Gastroesophageal sphincter (tissue), 4 donors: Measurements from ENCODE around the gene CSF2RB. TPM values are rescaled to one million over a fixed set of nuclear protein-coding genes. Genes with fewer than 3 reads are reported as not detected.

Experiments
- ATAC-seq: fragments of 150-250 bp; one replicate; pipeline ENCODE4 v1.9.1; 2016; ENCODE audit warnings: mild to moderate bottlenecking, moderate library complexity
- H3K27ac ChIP-seq, 4 donors: fragments of 200-600 bp; sonication (generic) in 3 of 4; 1 replicate in 3 of 4; 2 replicates in 1 of 4; pipeline ENCODE4 v1.5.1; 2016 to 2019
- H3K27me3 ChIP-seq: fragments of 200-600 bp; sonication (generic); one replicate; pipeline ENCODE4 v1.5.1; 2019
- H3K36me3 ChIP-seq, 2 donors: fragments of 200-600 bp; sonication (generic); one replicate each; pipeline ENCODE4 v1.5.1; 2019; ENCODE audit warnings: control low read depth in 1 of 2
- H3K4me1 ChIP-seq, 3 donors: fragments of 200-600 bp; sonication (generic); 1 replicate in 2 of 3; 2 replicates in 1 of 3; pipeline ENCODE4 v1.5.1; 2016 to 2019; ENCODE audit warnings: control low read depth in 2 of 3
- H3K4me3 ChIP-seq, 2 donors: fragments of 200-600 bp; sonication (generic); one replicate each; pipeline ENCODE4 v1.5.1; 2019; ENCODE audit warnings: mild to moderate bottlenecking in 1 of 2, moderate library complexity in 1 of 2
- H3K9me3 ChIP-seq, 3 donors: fragments of 200-600 bp; sonication (generic); one replicate each; pipeline ENCODE4 v1.5.1; 2017 to 2019; ENCODE audit warnings: control low read depth in 2 of 3
- CTCF ChIP-seq, 4 experiments: fragments of 200-600 bp in 2 of 4; fragments of 450-650 bp in 2 of 4; sonication (generic) in 1 of 4; IDR thresholded peaks; one replicate each; pipeline ENCODE4 v1.5.1; 2017 to 2019; ENCODE audit warnings: antibody characterized with exemption in 4 of 4, mild to moderate bottlenecking in 2 of 4, moderate library complexity in 2 of 4
- EP300 ChIP-seq: sonication (generic); formaldehyde crosslinking; IDR thresholded peaks from one replicate; pipeline ENCODE4 v1.6.1; 2017; ENCODE audit warnings: antibody characterized with exemption, mild to moderate bottlenecking
- POLR2A ChIP-seq, 2 donors: fragments of 450-650 bp; IDR thresholded peaks; one replicate each; pipeline ENCODE4 v1.6.1; 2017; ENCODE audit warnings: antibody characterized with exemption in 2 of 2, mild to moderate bottlenecking in 2 of 2, moderate library complexity in 1 of 2
- POLR2AphosphoS5 ChIP-seq: sonication (generic); formaldehyde crosslinking; IDR thresholded peaks from one replicate; pipeline ENCODE4 v1.6.1; 2017; ENCODE audit warnings: antibody characterized with exemption
- WGBS, 2 donors: methylation state at CpG; one replicate each; pipeline ENCODE4 v1.1.5; 2018; ENCODE audit warnings: low coverage in 1 of 2; 5-methylcytosine and 5-hydroxymethylcytosine counted together
- total RNA-seq, 4 donors: library from RNA; depleted of rRNA; stranded (reverse); fragments of >200 nt; gene quantifications; one replicate each; pipeline ENCODE4 v1.1.0, GENCODE V29; 2016

The CSF2RB gene
- total RNA-seq, 4 donors from 2014 or later = 1.4 to 12.0 (median 4.0) TPM

- TF ChIP-seq POLR2A (IDR thresholded peaks at IDR 0.05) = no peak
- TF ChIP-seq CTCF (IDR thresholded peaks at IDR 0.05) = no peak
- TF ChIP-seq POLR2AphosphoS5 = no peak
- no peak for TF ChIP-seq EP300
- Histone ChIP-seq H3K27ac (no peak overlapping the region), H3K4me1 (no peaks in the 10 kb centered on the region), H3K27me3 (peaks cover 32% of the 10 kb centered on the region), H3K4me3 (no peak overlapping the region), H3K36me3 (no peaks in the 10 kb centered on the region), H3K9me3 (peaks cover 0 to 19% (median 0%) of the 10 kb centered on the region in 3 donors)
- WGBS, 2 donors = 85 to 87% methylated on average over 4 of the region's 4 CpGs
- no peak for ATAC-seq
Observed at GRCh38 chr22:36886016-36886415, 27.4 kb upstream of the CSF2RB start.

GRCh38 chr22:36887162-36887561 is 26.3 kb upstream of the CSF2RB start:
- Histone ChIP-seq H3K36me3 (no peaks in the 10 kb centered on the region), H3K4me1 (no peaks in the 10 kb centered on the region), H3K27ac (no peak overlapping the region), H3K4me3 (no peak overlapping the region), H3K9me3 (peaks cover 0 to 8% (median 0%) of the 10 kb centered on the region in 3 donors), H3K27me3 (peaks cover 30% of the 10 kb centered on the region)
- WGBS, 2 donors = 56 to 70% methylated on average over 4 of the region's 4 CpGs
- ATAC-seq = no peak
- TF ChIP-seq POLR2AphosphoS5 = no peak
- no peak for TF ChIP-seq CTCF (IDR thresholded peaks at IDR 0.05)
- no peak for TF ChIP-seq EP300
- no peak for TF ChIP-seq POLR2A (IDR thresholded peaks at IDR 0.05)

- TF ChIP-seq POLR2A (IDR thresholded peaks at IDR 0.05) = no peak
- TF ChIP-seq EP300 = no peak
- no peak for TF ChIP-seq POLR2AphosphoS5
- TF ChIP-seq CTCF (IDR thresholded peaks at IDR 0.05) = no peak
- Histone ChIP-seq H3K4me3 (no peak overlapping the region), H3K36me3 (no peaks in the 10 kb centered on the region), H3K4me1 (no peaks in the 10 kb centered on the region), H3K27me3 (peaks cover 6% of the 10 kb centered on the region), H3K9me3 (peaks cover 0 to 15% (median 0%) of the 10 kb centered on the region in 3 donors), H3K27ac (no peak overlapping the region)
- no peak for ATAC-seq
- WGBS, 2 donors = 83 to 85% methylated on average over 1 of the region's 1 CpG
Observed at GRCh38 chr22:36891646-36892045, 21.8 kb upstream of the CSF2RB start.

GRCh38 chr22:36892292-36892691 is 21.1 kb upstream of the CSF2RB start:
- no peak for TF ChIP-seq POLR2A (IDR thresholded peaks at IDR 0.05)
- TF ChIP-seq CTCF (IDR thresholded peaks at IDR 0.05) = no peak
- TF ChIP-seq POLR2AphosphoS5 = no peak
- no peak for TF ChIP-seq EP300
- Histone ChIP-seq H3K9me3 (peaks cover 0 to 15% (median 0%) of the 10 kb centered on the region in 3 donors), H3K4me3 (no peak overlapping the region), H3K27me3 (peaks cover 6% of the 10 kb centered on the region), H3K36me3 (no peaks in the 10 kb centered on the region), H3K4me1 (no peaks in the 10 kb centered on the region), H3K27ac (no peak overlapping the region)
- no peak for ATAC-seq
- WGBS, 2 donors = 30 to 86% methylated on average over 1 to 2 of the region's 2 CpGs

GRCh38 chr22:36893262-36893661 is 20.2 kb upstream of the CSF2RB start:
- Histone ChIP-seq H3K36me3 (no peaks in the 10 kb centered on the region), H3K9me3 (peaks cover 0 to 15% (median 0%) of the 10 kb centered on the region in 3 donors), H3K4me1 (no peaks in the 10 kb centered on the region), H3K27me3 (peaks cover 6% of the 10 kb centered on the region), H3K4me3 (no peak overlapping the region), H3K27ac (no peak overlapping the region)
- 60 to 83% methylated on average over 1 to 3 of the region's 3 CpGs for WGBS, 2 donors
- TF ChIP-seq EP300 (no peak), POLR2AphosphoS5 (no peak), POLR2A (IDR thresholded peaks at IDR 0.05) (no peak), CTCF (IDR thresholded peaks at IDR 0.05) (no peak)
- ATAC-seq = no peak
